H1 (cell line): Measurements from ENCODE around the gene OSMR. TPM values are rescaled to one million over a fixed set of nuclear protein-coding genes. Genes with fewer than 3 reads are reported as not detected.

Experiments used
- CTCF ChIA-PET: fragments of 300-600 bp; sonication (Branson Sonifier 250); formaldehyde crosslinking; loops from one replicate; lab custom pipeline; 2021; ENCODE audit not compliant: partially characterized antibody; lab: Charles Lee
- POLR2A ChIA-PET: fragments of 300-600 bp; sonication (Branson Sonifier 250); formaldehyde crosslinking; loops from one replicate; lab custom pipeline; 2021; ENCODE audit warnings: inconsistent platforms; ENCODE audit not compliant: partially characterized antibody; lab: Charles Lee
- DNase-seq, 2 experiments: peaks; one replicate each; pipeline versions ENCODE4 v3.0.0 to v3.0.0-alpha.2; 2010 to 2022; ENCODE audit warnings: low spot score in 2 of 2, low read depth in 1 of 2, mixed read lengths in 1 of 2
- FAIRE-seq: peaks from 2 replicates; lab custom pipeline; 2011; peaks lifted over from hg19 to GRCh38; lab: Jason Lieb, UNC
- H2AFZ ChIP-seq: 2 replicates; pipeline ENCODE4 v1.8.1; 2012; ENCODE audit warnings: low read length, inconsistent platforms
- H2AK5ac ChIP-seq: 2 replicates; pipeline ENCODE4 v1.6.1; 2013; ENCODE audit warnings: low read depth, low read length
- H2BK120ac ChIP-seq: replicated peaks from 2 replicates; pipeline ENCODE3; 2013; ENCODE audit warnings: low read depth, low read length, inconsistent platforms
- H2BK12ac ChIP-seq: 2 replicates; pipeline ENCODE4 v1.6.1; 2013; ENCODE audit warnings: low read depth, low read length
- H2BK15ac ChIP-seq: 2 replicates; pipeline ENCODE4 v1.6.1; 2013; ENCODE audit warnings: low read length
- H2BK20ac ChIP-seq: 2 replicates; pipeline ENCODE4 v1.6.1; 2013; ENCODE audit warnings: low read length
- H2BK5ac ChIP-seq: 2 replicates; pipeline ENCODE4 v1.6.1; 2013; ENCODE audit warnings: low read depth, low read length
- H3K14ac ChIP-seq: 2 replicates; pipeline ENCODE4 v1.6.1; 2013; ENCODE audit warnings: inconsistent platforms; ENCODE audit not compliant: insufficient read length
- H3K18ac ChIP-seq: 2 replicates; pipeline ENCODE4 v1.6.1; 2013; ENCODE audit warnings: low read length; ENCODE audit errors: extremely low read depth
- H3K23ac ChIP-seq: 2 replicates; pipeline ENCODE4 v1.6.1; 2013; ENCODE audit warnings: inconsistent platforms; ENCODE audit not compliant: insufficient read length
- H3K23me2 ChIP-seq: 2 replicates; pipeline ENCODE4 v1.6.1; 2013; ENCODE audit warnings: low read depth, low read length
- H3K27ac ChIP-seq: 2 replicates; pipeline ENCODE4 v1.6.1; 2011; ENCODE audit warnings: low read depth, low read length, inconsistent platforms
- H3K27me3 ChIP-seq, 4 experiments: replicated peaks in 1 of 4; 1 replicate in 1 of 4; 2 replicates in 3 of 4; pipeline versions ENCODE4 v1.6.1 to v1.8.1; 2011 to 2013; ENCODE audit warnings: low read length in 3 of 4, mild to moderate bottlenecking in 3 of 4, inconsistent platforms in 2 of 4, mixed read lengths in 2 of 4, moderate library complexity in 1 of 4; ENCODE audit not compliant: control insufficient read depth in 3 of 4, insufficient read depth in 3 of 4; ENCODE audit errors: extremely low read depth in 1 of 4
- H3K36me3 ChIP-seq, 4 experiments: 2 replicates each; pipeline versions ENCODE4 v1.6.1 to v1.8.1; 2011 to 2013; ENCODE audit warnings: mild to moderate bottlenecking in 4 of 4, low read length in 3 of 4, moderate library complexity in 2 of 4, control low read depth in 1 of 4, inconsistent platforms in 1 of 4; ENCODE audit not compliant: insufficient read depth in 4 of 4, control insufficient read depth in 2 of 4
- H3K4ac ChIP-seq: replicated peaks from 2 replicates; pipeline ENCODE3; 2013; ENCODE audit warnings: low read length, low read depth, mixed read lengths, inconsistent platforms; ENCODE audit not compliant: insufficient read length
- H3K4me1 ChIP-seq, 4 experiments: replicated peaks in 1 of 4; 1 replicate in 1 of 4; 2 replicates in 3 of 4; pipeline versions ENCODE4 v1.6.1 to v1.8.1; 2011 to 2013; ENCODE audit warnings: low read length in 3 of 4, inconsistent platforms in 2 of 4, mixed read lengths in 1 of 4; ENCODE audit not compliant: insufficient read depth in 4 of 4, control insufficient read depth in 3 of 4
- H3K4me2 ChIP-seq, 2 experiments: 2 replicates each; pipeline versions ENCODE4 v1.6.1 to v1.8.1; 2011 to 2013; ENCODE audit warnings: low read depth in 2 of 2, low read length in 2 of 2, control low read depth in 1 of 2, inconsistent platforms in 1 of 2, mild to moderate bottlenecking in 1 of 2; ENCODE audit not compliant: insufficient read depth in 1 of 2
- H3K4me3 ChIP-seq, 4 experiments: fragments of 200-600, 300-600 bp in 1 of 4; sonication (generic), shearing (Covaris generic), sonication (Bioruptor Twin) in 1 of 4; 2 replicates each; pipeline versions ENCODE4 v1.5.1 to v1.8.1; 2011 to 2016; ENCODE audit warnings: low read length in 4 of 4, low read depth in 3 of 4, control low read depth in 2 of 4, inconsistent platforms in 2 of 4, mild to moderate bottlenecking in 2 of 4, mixed read lengths in 1 of 4, moderate library complexity in 1 of 4; ENCODE audit not compliant: insufficient read depth in 2 of 4; ENCODE audit errors: extremely low read depth in 1 of 4
- H3K56ac ChIP-seq: replicated peaks from 2 replicates; pipeline ENCODE3; 2013; ENCODE audit warnings: low read depth, mild to moderate bottlenecking, mixed read lengths, low read length, inconsistent platforms; ENCODE audit not compliant: insufficient read length
- H3K79me1 ChIP-seq: 2 replicates; pipeline ENCODE4 v1.6.1; 2013; ENCODE audit warnings: low read depth, low read length, control low read depth
- H3K79me2 ChIP-seq, 2 experiments: 2 replicates each; pipeline versions ENCODE4 v1.6.1 to v1.8.1; 2012 to 2013; ENCODE audit warnings: low read length in 2 of 2, mild to moderate bottlenecking in 2 of 2, inconsistent platforms in 1 of 2; ENCODE audit not compliant: insufficient read depth in 2 of 2, control insufficient read depth in 1 of 2
- H3K9ac ChIP-seq, 4 experiments: replicated peaks in 1 of 4; 1 replicate in 1 of 4; 2 replicates in 3 of 4; pipeline versions ENCODE4 v1.6.1 to v1.8.1; 2011 to 2013; ENCODE audit warnings: low read depth in 3 of 4, low read length in 3 of 4, control low read depth in 2 of 4, mild to moderate bottlenecking in 2 of 4, moderate library complexity in 2 of 4, inconsistent platforms in 1 of 4; ENCODE audit errors: extremely low read depth in 1 of 4
- H3K9me3 ChIP-seq, 2 experiments: 2 replicates each; pipeline versions ENCODE4 v1.6.1 to v1.8.1; 2012 to 2013; ENCODE audit warnings: mild to moderate bottlenecking in 2 of 2, moderate library complexity in 2 of 2, control low read depth in 1 of 2, inconsistent platforms in 1 of 2, low read depth in 1 of 2, low read length in 1 of 2, mixed read lengths in 1 of 2; ENCODE audit not compliant: insufficient read depth in 2 of 2
- H4K20me1 ChIP-seq, 2 experiments: replicated peaks in 1 of 2; 2 replicates each; pipeline versions ENCODE3 to v1.8.1; 2011 to 2013; ENCODE audit warnings: inconsistent platforms in 2 of 2, low read length in 2 of 2, mild to moderate bottlenecking in 1 of 2; ENCODE audit not compliant: insufficient read depth in 2 of 2, control insufficient read depth in 1 of 2
- H4K5ac ChIP-seq: 2 replicates; pipeline ENCODE4 v1.6.1; 2013; ENCODE audit warnings: low read length, low read depth, mixed read lengths, inconsistent platforms; ENCODE audit not compliant: insufficient read length
- H4K8ac ChIP-seq: 2 replicates; pipeline ENCODE4 v1.8.0; 2013; ENCODE audit warnings: mild to moderate bottlenecking, moderate library complexity, low read length, inconsistent platforms; ENCODE audit not compliant: insufficient read depth; ENCODE audit errors: extremely low read depth
- H4K91ac ChIP-seq: replicated peaks from 2 replicates; pipeline ENCODE3; 2013; ENCODE audit warnings: low read length, mixed read lengths, inconsistent platforms; ENCODE audit not compliant: insufficient read length
- CHD1 ChIP-seq: IDR thresholded peaks from 2 replicates; pipeline ENCODE4 v1.6.1; 2012; ENCODE audit warnings: low read depth, low read length, improper control_type of control experiment
- MAFK ChIP-seq: IDR thresholded peaks from 2 replicates; pipeline ENCODE4 v1.6.1; 2012; ENCODE audit warnings: low read depth, mild to moderate bottlenecking, improper control_type of control experiment, low read length
- POLR2A ChIP-seq, 2 experiments: IDR thresholded peaks; 1 replicate in 1 of 2; 2 replicates in 1 of 2; pipeline ENCODE4 v1.6.1; 2011; ENCODE audit warnings: low read depth in 2 of 2, low read length in 2 of 2, mild to moderate bottlenecking in 2 of 2; ENCODE audit errors: control extremely low read depth in 1 of 2
- polyA plus RNA-seq, 7 experiments: library from polyadenylated mRNA; depleted of rRNA in 3 of 7; stranded (reverse) in 5 of 7; unstranded in 2 of 7; fragments of >200 nt in 5 of 7; fragments of 200-250 nt in 2 of 7; gene quantifications; 1 replicate in 5 of 7; 2 replicates in 1 of 7; 4 replicates in 1 of 7; pipeline versions ENCODE4 v1.2.1 to v1.2.3, GENCODE V29; 2011 to 2013; ENCODE audit warnings: missing spikeins in 2 of 7, mixed read lengths in 2 of 7
- total RNA-seq: library from RNA; stranded (reverse); fragmentation: NEBNext Ultra II Directional; extraction: Animal tissue kit (Norgen Biotek cat#: 25700); gene quantifications from 2 replicates; pipeline ENCODE4 v1.2.1, GENCODE V29; 2021

The OSMR gene
- total and polyA plus RNA-seq, 2 of the 8 experiments (the other 6 are each of a cell fraction or from before 2014, with no cell fraction given) = 2.3 to 2.6 TPM

GRCh38 chr5:38978036-38978435 is 132.2 kb downstream of the OSMR start:
- FAIRE-seq (no peak), DNase-seq (no peak)
- Histone ChIP-seq H3K79me1 (no peaks in the 10 kb centered on the region), H3K36me3 (peaks cover 0 to 6% (median 0%) of the 10 kb centered on the region in 4 experiments; a peak in 2 of 8 replicates), H2BK15ac (no peak overlapping the region), H3K23me2 (no peaks in the 10 kb centered on the region), H2BK120ac (no peak overlapping the region), H3K23ac (no peak overlapping the region), H4K20me1 (no peaks in the 10 kb centered on the region), H3K27ac (no peak overlapping the region), H3K9me3 (no peaks in the 10 kb centered on the region), H3K56ac (no peak overlapping the region), H2AFZ (no peak overlapping the region), H2AK5ac (no peak overlapping the region), H3K18ac (no peak overlapping the region), H3K4me1 (peaks cover 0 to 6% (median 0%) of the 10 kb centered on the region in 4 experiments; a peak in 1 of 7 replicates), H2BK20ac (no peak overlapping the region), H3K4me3 (no peak overlapping the region), H3K27me3 (no peaks in the 10 kb centered on the region), H2BK5ac (no peak overlapping the region), H4K91ac (no peak overlapping the region), H3K9ac (no peak overlapping the region), H3K4me2 (no peak overlapping the region), H3K4ac (no peak overlapping the region), H3K79me2 (no peaks in the 10 kb centered on the region), H4K8ac (no peak overlapping the region), H4K5ac (peak overlapping the region; percentile 76), H2BK12ac (no peak overlapping the region), H3K14ac (no peak overlapping the region)
- CTCF ChIA-PET = interaction anchor here (1.1 to 2.5 kb wide), 2 partner anchors 102 to 240 kb away, joined by 3 to 7 read pairs; no protein-coding TSS in a partner anchor
- POLR2A ChIA-PET = no interaction called here
- TF ChIP-seq POLR2A (IDR thresholded peaks at IDR 0.05; ENCODE audit: control extremely low read depth in 1 of 2, low read depth in 2 of 2, low read length in 2 of 2) = no peak
- TF ChIP-seq CHD1 = no peak
- TF ChIP-seq MAFK = peak; percentile 75
